IPS-NIHi7 (cell line): ENCODE measurements around the gene RBBP8NL.
A peak's percentile ranks its signal among the peaks of the same experiment; 100 is the strongest.
"Not testable (repeated sequence)": the region's sequence is repeated elsewhere in the genome, so short reads cannot be mapped to it uniquely, and the experiment has no call there.

Source experiments
- DNase-seq: peaks from one replicate; pipeline ENCODE4 v3.0.0; 2012; ENCODE audit warnings: mixed read lengths; ENCODE audit errors: extremely low spot score

The RBBP8NL gene

DNA sequence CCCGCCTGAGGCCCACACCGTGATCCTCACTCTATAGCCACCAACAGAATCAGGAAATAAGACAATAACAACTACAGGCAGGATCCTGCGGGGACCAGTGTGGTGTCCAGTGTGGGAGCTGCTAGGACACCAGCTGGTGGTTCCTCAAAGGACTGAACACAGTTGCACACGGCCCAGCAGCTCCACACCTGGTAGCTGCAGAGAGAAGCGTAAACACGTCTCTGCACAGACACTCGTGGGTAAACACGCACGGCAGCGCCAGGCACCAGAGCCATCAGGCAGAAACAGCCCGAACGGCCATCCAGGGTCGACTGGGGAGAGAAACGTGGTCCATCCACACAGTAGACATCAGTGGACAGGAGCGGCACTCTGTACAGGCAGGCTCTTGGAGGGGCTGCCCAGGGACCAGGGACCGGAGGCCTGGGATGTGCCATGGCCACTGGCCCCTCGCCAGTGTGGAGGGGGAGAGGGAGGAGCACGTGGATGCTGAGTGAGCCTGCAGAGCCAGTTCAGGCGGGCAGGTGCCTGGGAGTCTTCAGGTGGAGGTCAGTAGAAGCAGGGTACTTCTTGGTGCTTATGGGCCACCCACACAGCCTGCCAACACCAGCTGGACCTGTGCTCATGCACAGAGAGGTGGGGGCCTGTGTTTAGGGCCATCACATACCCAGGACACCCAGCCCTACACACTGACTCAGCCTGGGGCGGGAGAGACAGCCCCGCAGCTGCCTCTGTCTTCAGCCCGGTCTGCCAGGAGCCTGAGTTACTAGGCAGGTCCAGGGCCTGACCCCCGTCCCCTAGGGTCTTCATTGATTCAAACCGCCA is 52.8 kb downstream of the RBBP8NL start:
- DNase-seq: no peak

DNA sequence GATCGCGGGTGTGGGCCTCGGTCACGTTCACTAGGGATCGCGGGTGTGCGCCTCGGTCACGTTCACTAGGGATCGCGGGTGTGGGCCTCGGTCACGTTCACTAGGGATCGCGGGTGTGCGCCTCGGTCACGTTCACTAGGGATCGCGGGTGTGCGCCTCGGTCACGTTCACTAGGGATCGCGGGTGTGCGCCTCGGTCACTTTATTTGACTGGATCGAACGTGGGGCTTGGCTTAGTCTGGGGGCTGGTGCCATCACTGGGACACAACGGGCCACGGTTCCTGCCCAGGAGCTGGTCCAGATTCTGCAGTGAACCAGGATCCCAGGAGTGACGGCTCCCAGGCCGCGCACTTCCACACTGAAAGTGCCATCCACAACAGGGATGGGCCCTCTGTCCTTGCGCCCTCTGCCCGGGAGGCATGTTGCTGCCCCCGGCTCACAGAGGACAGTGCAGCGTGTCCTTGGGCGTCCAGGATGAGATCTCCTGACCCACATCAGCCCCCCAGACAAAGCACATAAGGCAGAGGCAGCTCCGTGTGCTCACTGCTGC is 53.6 kb downstream of the RBBP8NL start:
- not testable (repeated sequence) for DNase-seq

DNA sequence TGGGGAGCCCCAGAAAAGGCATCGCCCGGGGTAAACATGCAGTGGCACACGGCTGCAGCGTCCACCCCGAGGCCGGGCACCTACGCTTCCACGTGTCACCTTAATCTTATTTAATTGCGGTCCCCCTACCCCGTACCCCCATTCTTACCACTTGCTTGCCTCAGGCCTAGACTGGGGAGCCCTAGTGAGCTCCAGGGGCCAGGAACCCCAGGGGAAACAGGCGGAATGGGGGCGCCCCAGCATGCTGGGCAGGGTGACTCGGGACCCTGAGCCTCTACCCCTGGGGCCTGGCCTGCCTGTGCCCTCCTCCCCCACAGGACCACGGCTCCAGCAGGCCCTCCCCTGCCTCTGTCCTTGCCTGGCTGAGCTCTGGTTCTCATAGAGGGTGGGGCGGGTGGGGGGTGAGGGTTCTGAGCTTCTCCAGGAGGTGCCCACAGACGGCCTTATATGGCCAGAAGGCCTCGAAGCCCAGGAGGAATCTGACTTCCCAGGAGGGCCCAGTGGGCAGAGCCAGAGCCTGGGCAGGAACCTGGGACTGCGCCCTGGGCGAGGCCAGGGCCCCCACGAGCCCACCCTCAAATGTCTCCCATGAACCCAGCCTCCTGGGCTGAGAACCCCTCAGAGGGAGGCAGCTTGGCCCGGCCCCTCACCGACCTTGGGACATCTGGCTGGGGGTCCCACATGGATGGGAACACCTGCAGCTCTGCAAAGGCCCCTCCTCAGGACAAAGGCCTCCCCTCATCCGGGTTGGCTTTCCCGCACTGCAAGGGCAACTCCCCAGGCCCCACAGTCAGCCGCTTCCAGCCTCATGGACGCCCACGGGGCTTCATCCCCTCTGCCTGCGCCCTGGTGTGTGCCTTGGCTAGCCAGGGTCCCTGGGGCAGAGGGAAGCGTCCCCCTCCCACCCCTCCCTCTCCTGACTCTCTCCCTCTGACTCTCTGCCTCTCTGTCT is 55.0 kb downstream of the RBBP8NL start:
- DNase-seq: no peak

DNA sequence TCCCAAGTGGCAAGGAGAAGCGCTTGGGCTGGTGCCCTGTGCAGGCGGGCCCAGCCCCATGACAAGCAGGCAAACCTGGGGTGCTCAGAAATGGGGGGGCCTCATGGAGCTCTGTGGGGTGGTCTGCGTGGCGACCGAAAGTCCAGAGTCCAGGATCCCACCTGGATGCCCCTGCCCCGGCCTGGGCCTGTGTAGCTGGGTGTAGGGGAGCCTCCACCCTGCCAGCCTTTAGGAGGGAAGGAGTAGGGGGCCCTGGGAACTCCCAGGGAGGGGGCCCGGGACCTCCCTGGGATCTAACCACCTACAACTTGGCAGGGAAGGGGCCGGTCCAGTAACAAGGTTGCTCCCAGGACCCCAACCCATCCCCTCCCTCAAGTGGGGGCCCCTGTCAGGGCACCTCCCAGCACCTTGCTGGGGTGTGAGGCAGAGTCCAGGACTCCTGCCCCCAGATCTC is 55.7 kb downstream of the RBBP8NL start:
- DNase-seq: no peak

DNA sequence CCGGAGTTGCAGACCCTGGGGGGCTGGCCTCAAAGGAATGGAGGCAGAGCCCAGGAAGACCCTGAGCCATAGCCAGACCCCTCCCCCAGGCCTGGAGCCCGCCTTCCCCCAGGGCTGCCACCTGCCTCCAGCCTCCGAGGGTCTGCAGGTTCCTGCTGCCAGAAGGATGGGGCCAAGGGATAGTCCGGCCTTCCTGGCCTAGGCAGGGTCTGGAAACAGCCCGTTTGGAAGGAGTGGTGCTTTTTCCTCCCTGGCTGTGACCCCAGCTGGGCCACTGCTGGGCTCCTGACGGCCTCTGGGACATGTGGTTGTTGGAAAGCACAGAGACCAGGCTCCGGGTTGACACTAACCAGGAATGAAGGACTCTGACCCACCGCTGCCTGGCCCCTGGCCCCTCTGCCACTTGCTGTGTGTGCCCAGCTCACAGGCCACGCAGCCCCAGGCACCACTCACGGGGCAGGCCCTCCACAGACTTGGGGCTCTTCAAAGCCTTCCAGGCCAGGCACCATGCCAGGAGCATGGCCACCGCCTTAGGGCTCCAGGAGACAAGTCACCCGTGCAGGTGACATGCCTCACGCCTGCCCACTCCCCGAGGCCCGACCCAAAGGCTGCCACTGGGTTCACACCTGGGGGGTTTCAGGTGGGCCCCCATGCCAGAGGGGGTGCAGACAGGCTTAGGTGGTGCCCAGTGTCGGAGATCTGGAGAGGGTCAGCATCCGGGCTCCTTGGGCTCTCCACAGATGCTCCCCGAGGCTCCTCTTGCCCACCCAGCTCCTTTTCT is 56.3 kb downstream of the RBBP8NL start:
- no peak for DNase-seq

DNA sequence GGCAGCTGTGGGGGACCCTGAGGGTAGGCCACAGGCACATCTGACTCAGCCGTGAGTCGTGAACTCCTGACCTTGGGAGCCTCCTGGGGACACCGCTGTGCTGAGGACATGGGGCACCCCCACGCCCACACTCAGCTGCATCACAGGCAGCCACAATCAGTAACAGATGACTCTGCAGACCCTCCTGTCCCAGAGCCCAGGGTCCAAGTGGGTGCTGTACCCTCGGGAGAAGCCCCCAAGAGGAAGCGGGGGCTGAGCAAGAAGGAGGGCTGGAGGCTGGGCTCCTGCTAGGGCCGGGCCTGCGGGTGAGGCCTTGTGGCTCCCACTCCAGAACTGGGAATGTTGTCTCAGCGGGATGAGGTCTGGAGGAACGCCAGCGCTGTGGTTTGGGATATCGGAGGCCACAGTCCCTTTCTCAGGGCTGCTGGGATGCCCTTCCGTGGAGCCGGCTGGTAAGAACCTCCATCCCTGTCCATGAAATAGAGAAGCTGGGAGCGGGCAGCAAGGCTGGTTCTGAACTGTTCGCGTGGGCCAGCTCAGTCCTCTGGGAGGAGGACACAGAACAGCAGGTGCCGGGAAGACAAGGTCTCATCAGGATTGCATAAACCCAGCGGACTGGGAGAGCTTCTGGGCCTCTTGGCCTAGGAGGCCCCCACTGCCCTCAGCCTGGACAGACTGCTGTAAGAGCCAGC is 57.1 kb downstream of the RBBP8NL start:
- no peak for DNase-seq

DNA sequence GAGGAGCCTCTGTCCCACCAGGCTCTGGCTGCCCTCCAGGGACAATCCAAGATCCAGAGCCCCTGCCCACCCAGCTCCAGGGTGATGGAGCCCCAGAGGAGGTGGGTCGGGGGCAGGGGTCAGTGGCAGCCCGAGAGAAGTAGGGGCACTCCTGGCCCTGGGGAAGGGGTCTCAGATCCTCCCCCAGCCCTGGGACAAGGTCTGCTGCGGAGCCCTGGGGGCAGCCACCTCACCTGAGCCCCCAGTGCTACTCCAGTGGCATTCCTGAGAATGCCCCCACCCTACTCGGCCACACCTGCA is 57.6 kb downstream of the RBBP8NL start:
- DNase-seq: no peak

DNA sequence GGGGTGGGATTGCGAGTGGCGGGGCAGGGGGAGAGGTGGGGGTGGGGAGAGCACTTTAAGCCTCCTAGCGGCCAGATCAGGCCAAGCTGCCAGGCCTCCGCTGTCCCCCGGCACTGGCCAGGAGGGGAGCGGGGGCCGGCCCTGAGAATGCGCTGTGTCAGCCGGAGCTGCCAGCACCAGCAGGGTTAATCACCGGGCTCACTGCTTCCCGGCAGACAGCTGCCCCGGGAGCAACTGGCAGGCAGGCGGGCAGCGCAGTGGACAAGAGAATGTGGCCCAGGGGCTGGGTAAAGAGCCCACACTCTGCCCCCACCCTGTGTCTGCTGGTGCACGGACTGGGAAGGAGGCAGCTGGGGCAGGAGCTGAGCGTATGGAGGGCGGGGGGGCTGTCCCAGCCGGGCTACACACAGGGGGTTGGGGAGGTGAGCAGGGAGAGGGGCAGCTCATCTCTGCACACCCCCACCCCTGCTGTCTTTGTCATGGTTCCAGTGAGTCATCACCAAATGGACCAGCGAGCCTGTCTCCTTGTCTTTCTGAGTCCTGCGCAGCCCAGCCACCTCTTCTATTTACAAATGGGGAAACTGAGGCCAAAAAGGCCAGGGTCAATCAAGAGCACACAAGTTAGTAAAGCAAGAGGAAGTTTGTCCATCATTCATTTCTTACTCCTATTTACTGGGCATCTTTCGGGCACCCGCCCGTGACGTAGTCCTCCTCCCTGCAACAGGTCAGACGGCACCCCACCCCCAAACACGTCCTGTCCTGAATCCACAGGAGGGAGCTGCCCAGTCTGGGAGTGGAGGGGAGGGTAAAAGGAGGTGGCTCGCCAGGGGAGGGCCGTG is 58.1 kb downstream of the RBBP8NL start:
- peak; percentile 78 for DNase-seq

DNA sequence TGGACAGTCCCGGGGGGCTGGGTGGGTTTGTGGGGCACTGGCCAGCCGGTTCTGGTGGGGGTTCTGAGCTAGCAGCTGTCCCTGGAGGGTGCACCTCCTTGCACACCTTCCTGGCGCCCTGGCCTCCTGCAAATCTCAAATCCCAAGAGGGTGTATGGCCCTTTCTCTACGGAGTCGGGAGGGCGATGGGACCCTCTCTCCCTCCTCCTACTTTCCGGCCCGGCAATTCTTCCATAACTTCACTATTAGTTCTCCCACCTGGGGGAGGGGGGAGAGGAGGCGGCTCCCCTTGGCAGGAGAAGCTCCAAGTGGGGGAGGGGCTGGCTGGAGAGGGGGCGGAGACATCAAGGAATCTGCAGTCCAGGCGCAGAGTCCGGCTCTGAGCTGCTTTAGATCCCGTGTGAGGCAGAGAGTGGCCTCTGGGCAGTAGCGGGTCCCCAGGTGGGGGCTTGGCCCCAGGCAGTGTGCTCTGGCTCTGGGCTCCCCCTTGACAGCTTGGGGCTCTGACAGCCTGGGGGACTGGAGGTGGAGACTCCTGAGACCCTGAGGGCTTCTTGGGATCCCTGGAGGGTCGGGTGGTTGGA is 58.9 kb downstream of the RBBP8NL start:
- DNase-seq: peak; percentile 68

DNA sequence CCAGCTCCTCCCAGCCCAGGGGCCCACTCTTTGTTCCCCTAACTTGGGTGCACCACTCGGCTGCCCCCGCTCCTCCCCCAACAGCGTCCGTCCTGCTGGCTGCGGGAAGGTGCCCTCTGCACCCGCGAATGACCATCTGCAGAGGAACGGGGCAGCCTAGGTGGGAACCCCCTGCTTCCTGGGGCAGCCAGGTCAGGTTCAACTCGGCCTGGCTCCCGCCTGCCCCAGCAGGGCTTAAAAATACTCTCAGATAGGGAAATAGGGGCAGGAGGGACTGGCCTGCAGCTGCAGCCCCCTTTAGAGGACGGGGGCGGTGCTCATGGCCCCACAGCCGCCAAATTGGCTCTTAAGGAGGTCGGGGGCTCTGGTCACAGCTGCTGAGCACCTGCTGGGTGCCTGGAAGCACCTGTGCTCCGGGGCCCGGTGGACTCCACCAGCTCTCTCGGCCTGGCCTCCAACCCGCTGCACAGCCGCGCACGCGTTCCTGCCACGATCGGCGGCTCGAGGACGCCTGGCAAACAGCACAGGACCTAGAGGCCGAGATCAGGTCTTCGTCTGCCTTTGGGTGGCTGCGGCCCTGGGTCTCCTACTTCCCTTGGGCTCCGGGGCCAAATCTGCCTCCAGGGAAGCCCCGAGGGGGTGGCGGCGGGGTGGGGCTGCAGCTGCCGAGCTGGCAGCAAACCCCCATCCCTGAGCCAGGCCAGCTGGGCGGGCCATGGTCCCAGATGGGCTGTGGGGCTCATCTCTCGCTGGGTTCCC is 59.5 kb downstream of the RBBP8NL start:
- DNase-seq: no peak

DNA sequence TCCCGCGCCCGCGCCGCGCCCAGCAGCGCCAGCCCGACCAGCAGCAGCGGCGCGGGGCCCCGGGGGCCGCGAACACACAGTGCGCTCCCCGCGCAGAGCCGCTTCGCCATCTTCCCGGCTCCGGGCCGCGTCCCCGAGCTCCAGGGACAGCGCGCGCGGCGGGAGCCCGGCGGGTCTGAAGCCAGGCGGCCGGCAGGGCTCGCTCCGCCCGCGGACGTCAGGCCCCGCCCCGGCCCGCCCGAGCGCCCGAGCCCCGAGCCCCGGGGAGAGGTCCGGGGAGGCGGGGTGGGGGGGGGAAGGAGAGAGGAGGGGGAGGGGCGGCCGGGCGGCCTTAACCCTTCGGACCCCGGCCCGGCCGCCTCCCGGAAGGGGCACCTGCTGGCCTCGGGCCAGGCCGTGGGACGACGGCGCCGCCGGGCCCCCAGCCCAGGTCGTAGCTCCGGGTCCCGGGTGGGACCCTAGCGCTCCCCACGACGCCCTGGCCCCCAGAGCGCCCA is 60.2 kb downstream of the RBBP8NL start, which contains the start of gene LAMA5:
TSS of gene LAMA5 (minus strand) at position 177 of the 497 bp plus-strand sequence. CDS start at position 110, 67 bp downstream.
- DNase-seq: peak; percentile 85

DNA sequence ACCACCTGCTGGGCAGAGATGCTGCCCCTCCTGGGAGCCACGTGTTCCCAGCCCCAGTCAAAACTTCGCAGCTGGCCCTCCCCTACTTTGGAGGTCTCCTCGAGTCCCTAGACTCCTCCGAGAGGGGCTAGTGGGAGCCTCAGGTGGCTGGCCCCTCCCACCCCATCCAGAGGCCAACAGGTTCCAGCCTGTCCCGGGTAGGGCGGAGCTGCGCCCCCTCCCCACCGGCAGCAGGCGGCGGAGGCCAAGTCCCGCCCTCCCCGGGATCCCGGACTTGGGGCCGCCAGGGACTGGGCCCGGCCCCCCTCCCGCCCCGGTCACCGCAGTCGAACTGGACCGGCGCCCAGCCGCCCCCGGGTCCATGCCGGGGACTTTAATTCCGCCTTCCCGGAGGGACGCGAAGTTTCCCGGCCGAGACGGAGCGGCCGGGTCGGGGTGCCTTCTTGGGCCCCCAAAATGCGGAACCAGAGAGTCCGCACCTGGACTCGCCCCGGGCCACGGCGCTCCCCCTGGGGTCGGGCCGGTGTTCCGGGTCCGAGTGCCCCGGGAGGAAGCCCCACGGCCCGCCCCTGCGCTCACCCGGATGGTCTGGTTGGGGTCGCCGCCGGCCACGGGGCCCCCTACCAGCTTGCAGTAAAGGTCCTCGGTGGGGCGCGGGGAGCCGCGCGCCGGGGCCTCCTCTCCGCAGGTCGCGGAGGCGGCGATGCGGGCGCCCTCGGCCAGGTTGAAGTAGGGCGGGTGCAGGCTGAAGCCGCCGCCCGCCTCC is 60.8 kb downstream of the RBBP8NL start:
- peak; percentile 84 for DNase-seq

DNA sequence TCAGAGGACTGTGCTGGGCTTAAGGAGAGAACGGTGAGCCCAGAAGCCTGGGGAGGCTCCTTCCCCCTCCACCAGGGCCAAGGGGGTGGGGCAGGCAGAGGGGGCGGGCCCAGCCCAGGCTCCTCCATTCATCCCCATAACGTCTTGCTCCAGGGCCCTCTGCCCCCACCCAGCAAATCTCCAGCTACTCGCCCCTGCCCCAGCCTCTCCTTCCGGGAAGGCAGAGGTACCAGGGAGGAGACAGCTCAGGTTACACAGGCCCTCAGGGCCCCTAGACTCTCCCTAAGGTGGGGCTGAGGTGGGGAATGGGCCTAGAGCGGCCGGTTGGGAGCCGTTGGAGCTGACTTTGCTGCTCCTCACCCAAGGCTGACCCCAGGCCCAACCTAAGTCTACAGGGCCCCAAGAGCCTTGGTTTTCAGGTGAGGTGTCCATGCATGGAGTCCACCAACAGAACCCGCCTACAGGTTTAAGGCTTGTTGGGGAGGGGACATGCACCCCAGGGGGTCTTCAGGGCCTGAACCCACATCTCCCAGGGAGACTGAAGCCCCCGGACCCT is 61.4 kb downstream of the RBBP8NL start:
- peak; percentile 68 for DNase-seq

DNA sequence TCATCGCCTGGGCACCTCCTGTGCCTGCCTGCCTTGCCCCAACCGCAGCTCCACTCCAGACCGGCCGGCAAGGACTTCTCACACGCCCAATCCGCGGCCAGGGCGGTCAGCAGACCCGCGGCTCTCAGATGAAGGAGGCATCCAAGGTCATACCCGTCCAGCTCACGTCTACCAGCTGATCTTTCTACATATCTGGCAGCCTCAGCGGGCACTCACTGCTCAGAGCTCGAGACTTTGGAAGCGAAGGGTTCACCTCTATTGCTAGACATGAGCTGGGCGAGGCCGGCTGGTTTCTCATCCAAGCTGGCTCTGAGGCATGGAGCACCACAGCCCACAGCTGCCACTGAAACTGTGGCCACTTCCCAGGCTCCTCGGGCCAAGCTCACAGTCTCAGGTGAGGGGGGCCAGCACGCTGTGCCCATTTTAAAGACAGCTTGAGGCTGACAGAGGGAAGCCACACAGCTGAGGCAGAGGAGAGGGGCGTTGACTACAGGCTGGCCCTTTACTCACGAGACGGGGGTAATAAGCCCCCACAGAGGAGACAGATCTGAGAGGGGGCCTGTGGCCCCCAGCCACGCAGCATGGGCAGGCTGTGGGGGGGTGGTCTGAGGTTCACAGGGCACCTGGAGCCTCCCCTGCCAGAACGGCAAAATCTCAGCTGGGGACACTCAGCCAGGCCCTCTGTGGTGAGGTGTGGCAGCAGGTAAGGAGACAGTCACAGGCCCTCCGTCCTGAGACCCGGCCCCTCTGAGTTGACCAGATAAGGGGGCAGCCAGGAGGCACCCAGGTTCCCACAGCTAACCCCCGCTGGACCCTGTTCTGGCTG is 62.2 kb downstream of the RBBP8NL start:
- no peak for DNase-seq

DNA sequence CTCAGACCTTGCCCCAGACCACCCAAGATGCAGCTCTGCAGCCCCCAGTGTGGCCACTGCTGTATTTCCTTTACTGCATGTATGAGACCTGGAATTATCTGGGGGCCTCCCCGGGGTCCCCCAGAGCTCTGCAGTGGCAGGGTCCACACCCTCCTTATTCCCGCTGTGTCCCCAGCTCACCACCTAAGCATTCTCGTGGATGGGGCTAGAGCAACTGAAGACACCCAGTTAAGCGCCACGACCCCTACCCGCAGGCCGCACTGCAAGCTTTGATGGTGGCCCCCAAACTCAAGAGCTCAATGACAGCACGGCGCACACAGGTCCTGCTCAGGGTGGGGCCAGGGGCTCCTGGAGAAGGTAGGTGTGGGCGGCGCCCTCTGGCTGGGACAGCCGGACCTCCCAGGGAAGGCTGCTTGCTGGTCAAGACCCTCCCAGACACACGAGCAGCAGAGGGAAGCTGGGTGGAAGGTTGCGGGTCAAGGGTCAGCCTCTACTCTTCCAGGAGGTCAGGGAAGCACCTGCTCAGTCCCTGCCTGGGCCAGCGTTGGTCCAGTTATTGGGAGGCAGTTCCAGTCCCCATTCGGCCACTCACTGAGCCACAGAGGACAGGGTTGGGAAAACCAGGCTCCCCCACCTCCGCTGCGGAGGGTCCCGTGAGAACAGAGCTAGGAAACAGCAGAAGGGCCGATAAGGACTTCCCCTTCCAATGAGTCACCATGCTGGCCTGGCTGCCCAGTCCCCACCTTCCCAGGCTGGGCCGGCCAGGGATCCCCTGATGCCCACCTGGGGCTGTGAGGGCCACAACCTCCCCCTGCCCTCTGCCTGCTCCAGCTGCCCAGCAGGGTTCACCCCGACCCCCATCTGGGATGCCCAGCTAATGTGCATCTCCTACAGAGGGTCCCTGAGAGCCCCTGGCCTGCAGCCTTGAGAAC is 63.2 kb downstream of the RBBP8NL start:
- DNase-seq: no peak
